ENCODE measurements around the gene TFPT.
A peak's percentile ranks its signal among the peaks of the same experiment; 100 is the strongest.

The TFPT gene

GRCh38 chr19:54160182-54160811 lies 44.8 kb upstream of the TFPT start:
- no peak for TF ChIP-seq CTCF (IDR thresholded peaks at IDR 0.05; ENCODE audit: insufficient read depth, low read depth, low read length, missing control alignments)
- peak overlapping the region; percentile 63 for H3K4me3 ChIP-seq (ENCODE audit: low read length)
- no peak for DNase-seq (ENCODE audit: low read depth)

- peak; percentile 100 for DNase-seq (ENCODE audit: low read depth)
- TF ChIP-seq CTCF (IDR thresholded peaks at IDR 0.05; ENCODE audit: insufficient read depth, low read depth, low read length, missing control alignments): no peak
- H3K4me3 ChIP-seq (ENCODE audit: low read length): peak within 1 kb of the TSS; percentile 89
These were observed 44.1 kb upstream of the TFPT start, which contains the start of gene LENG1 for GRCh38 chr19:54159352-54160181. LENG1 (minus strand) TSS chr19:54159721; CDS start chr19:54159695, 26 bp downstream.

- no peak for DNase-seq (ENCODE audit: low read depth)
- H3K4me3 ChIP-seq (ENCODE audit: low read length): peak overlapping the region; percentile 89
- TF ChIP-seq CTCF (IDR thresholded peaks at IDR 0.05; ENCODE audit: insufficient read depth, low read depth, low read length, missing control alignments): no peak
These were observed 43.4 kb upstream of the TFPT start for GRCh38 chr19:54158812-54159351.

- no peak for TF ChIP-seq CTCF (IDR thresholded peaks at IDR 0.05; ENCODE audit: insufficient read depth, low read depth, low read length, missing control alignments)
- no peak for DNase-seq (ENCODE audit: low read depth)
- H3K4me3 ChIP-seq (ENCODE audit: low read length): no peak overlapping the region
These were observed 41.5 kb upstream of the TFPT start for GRCh38 chr19:54156953-54157352.

GRCh38 chr19:54156490-54156889 lies 41.0 kb upstream of the TFPT start:
- no peak for TF ChIP-seq CTCF (IDR thresholded peaks at IDR 0.05; ENCODE audit: insufficient read depth, low read depth, low read length, missing control alignments)
- DNase-seq (ENCODE audit: low read depth): no peak
- H3K4me3 ChIP-seq (ENCODE audit: low read length): no peak overlapping the region

GRCh38 chr19:54155694-54156093 lies 40.2 kb upstream of the TFPT start:
- no peak for DNase-seq (ENCODE audit: low read depth)
- no peak for TF ChIP-seq CTCF (IDR thresholded peaks at IDR 0.05; ENCODE audit: insufficient read depth, low read depth, low read length, missing control alignments)
- no peak overlapping the region for H3K4me3 ChIP-seq (ENCODE audit: low read length)

Data from epithelial cell of esophagus (primary cell).